Right renal pelvis (tissue), 4 donors: ENCODE data around the gene THY1. TPM values are rescaled to one million over a fixed set of nuclear protein-coding genes. Genes with fewer than 3 reads are reported as not detected.
"Not testable (repeated sequence)": the region's sequence is repeated elsewhere in the genome, so short reads cannot be mapped to it uniquely, and the experiment has no call there.

Experiments used
- DNase-seq, 4 donors: peaks; one replicate each; pipeline ENCODE4 v3.0.0-alpha.2; 2013; ENCODE audit warnings: low read depth in 4 of 4, low spot score in 3 of 4, missing footprints in 1 of 4
- polyA plus RNA-seq, 4 donors: library from polyadenylated mRNA; unstranded; fragments of 120-200 nt; gene quantifications; one replicate each; pipeline ENCODE4 v1.2.1, GENCODE V29; 2013; ENCODE audit not compliant: insufficient read length in 4 of 4

The THY1 gene
- polyA plus RNA-seq, 4 donors = 88.7 to 107 (median 90.0) TPM

DNA sequence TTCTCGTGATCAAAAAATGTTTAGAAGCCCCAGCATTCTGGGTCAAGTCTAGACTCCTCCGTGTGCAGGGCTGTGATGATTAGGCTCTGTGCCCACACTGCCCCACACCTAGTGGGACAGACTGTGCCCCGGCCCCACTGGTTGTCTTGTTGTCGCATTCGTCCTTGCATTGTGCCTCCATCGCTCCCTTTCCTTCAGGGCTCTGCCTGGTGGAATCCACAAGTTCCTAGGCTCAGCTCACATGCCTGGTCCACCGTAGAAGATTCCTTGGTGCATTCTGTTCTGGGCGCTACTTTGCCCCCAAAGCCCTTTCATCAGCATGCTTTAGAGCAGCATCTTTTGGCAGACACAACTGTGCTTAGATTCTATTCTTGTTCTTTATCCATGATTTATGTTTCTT is 23.5 kb upstream of the THY1 start:
- DNase-seq = no peak

DNA sequence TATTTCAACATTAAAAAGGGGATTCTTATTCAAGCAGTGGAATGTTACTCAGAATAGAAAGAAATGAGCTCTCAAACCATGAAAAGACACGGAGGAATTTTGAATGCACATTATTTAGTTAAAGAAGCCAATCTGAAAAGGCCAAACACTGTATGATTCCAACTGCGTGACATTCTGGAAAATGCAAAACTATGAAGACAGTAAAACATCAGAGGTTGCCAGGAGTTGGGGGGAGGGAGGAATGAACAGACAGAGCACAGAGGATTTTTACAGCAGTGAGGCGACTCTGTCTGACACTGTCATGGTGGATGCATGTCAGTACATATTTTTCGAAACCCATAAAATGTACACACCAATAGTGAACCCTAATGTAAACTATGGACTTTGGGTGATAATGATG is 22.9 kb upstream of the THY1 start:
- no peak for DNase-seq

DNA sequence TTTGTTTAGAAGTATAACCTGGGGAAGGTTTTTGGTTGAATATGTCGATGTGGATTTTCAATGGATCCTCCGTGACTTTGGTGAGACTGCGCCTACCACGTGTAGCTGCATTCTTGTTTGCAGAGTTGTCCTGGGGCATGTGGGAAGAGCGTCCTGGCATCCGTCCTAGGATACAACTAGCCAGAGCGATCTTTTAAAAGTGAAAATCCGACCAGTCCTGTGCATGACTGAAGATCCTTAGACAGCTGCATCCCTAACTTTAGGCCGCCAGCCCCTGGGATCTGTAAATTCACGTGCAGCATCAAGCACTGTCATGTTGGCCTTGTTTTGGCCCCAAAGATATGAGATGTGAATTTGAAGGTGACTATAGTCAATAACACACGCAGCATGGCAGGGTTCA is 22.4 kb upstream of the THY1 start:
- no peak for DNase-seq

DNA sequence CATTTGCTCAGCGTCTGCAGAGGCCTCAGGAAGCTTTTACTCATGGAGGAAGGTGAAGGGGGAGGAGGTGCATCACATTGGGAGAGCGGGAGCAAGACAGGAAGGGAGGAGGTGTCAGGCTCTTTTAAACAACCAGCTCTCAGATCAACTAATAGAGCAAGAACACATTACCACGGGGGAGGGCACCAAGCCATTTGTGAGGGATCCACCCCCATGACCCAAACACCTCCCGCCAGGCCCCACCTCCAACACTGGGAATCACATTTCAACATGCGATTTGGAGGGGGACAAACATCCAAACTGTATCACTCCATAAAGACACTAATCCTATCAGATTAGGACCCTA is 18.9 kb upstream of the THY1 start:
- no peak for DNase-seq

DNA sequence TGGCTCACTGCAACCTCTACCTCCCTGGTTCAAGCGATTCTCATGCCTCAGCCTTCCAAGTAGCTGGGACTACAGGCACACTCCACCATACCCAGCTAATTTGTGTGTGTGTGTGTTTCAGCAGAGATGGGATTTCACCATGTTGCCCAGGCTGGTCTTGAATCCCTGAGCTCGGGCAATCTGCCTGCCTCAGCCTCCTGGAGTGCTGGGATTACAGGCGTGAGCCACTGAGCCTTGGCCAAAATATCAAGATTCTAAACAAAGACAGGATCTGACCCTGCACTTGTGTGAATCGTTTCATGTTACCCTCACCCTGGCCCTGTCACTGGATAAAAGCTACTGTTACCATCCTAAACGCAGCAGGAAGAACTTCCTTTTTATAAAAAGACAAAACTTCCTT is 15.6 kb upstream of the THY1 start:
- DNase-seq = no peak

DNA sequence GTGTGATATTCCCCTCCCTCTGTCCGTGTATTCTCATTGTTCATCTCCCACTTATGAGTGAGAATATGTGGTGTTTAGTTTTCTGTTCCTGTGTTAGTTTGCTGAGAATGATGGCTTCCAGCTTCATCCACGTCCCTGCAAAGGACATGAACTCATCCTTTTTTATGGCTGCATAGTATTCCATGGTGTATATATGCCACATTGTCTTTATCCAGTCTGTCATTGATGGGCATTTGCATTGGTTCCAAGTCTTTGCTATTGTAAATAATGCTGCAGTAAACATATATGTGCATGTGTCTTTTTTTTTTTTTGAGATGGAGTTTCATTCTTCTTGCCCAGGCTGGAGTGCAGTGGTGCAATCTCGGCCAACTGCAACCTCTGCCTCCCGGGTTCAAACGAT is 14.5 kb upstream of the THY1 start:
- not testable (repeated sequence) for DNase-seq

DNA sequence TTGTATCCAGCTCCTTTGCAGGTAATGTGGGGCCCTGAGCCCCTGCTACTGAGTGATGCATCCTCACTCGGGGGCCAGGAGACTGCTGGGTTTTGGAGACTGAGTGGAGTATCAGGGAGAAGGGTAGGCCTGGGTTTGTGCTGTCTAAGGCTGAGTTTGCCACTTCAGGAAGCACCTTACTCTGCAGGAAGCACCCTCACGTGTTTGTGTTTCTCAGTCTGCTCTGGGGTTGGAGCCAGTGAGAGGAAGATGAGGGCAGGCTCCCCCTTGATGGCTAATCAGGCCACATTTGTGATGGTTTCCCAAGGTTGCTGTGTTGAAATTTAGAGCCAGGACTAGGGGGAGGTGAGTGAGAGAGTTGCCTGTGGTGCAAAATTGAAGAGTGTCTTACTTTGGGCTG is 13.7 kb upstream of the THY1 start:
- no peak for DNase-seq

DNA sequence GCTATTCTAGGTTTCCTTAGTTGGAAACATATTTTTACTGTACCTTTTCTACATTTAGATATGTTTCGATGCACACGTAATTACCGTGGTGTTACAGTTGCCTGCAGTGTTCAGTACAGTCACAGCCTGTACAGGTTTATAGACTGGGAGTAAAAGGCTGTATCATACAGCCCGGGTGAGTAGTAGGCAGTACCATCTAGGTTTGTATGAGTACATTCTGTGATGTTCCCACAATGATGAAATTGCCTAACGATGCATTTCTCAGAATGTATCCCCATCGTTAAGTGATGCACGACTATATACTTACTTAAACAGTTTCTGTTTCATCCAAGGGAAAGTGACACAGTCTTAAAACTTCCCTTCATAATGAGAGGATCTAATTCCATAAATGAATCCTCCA is 13.1 kb upstream of the THY1 start:
- DNase-seq = no peak

DNA sequence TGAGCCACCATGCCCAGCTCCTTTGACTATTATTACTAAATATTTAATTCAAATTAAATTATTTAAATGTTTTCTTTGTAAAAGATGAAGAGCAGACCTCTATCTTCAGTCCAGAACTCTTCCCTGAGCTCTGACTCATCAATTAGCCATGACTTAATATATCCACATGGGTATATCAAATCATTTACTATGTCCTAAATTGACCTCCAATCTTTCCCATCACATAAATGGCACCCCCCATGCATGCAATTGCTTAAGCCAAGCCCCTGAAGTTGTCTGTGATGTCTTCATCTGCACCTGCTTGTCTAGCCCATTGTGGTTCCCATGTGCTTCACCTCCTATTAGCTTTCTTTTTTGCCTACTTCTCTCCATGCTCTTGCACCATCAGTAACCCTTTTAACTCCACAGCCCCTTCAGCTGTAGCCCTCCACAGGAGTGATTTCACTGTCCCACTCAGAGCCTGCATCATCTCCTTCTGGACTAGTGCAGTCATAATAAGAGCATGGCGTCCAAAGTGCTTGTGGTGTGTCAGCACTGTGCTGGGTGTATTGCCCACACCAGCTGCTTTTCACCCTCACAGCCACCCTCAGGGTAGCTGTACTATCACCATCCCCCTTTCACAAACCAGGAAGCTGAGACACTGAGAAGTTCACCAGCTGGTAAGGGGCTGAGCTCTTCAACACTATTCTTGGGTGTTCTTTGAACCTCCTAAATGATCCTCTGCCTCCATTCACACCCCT is 11.8 kb upstream of the THY1 start:
- no peak for DNase-seq

DNA sequence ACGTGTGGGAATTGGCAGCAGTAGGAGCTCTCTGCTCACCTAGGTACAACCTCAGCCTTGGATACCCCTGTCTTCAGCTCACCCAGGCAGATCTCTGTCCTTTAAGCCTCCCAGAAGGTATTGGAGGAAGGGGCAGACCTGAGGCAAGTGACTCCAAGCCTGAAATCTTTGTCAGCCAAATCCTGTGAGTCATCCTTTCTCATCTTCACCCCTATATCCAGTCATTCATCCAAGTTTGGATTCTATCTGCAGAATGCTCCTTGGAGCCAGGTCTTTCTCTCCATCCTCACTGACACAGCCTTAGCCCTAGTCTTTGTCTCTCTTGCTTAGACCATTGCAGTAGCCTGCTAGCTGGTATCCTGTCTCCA is 10.4 kb upstream of the THY1 start:
- DNase-seq = no peak

DNA sequence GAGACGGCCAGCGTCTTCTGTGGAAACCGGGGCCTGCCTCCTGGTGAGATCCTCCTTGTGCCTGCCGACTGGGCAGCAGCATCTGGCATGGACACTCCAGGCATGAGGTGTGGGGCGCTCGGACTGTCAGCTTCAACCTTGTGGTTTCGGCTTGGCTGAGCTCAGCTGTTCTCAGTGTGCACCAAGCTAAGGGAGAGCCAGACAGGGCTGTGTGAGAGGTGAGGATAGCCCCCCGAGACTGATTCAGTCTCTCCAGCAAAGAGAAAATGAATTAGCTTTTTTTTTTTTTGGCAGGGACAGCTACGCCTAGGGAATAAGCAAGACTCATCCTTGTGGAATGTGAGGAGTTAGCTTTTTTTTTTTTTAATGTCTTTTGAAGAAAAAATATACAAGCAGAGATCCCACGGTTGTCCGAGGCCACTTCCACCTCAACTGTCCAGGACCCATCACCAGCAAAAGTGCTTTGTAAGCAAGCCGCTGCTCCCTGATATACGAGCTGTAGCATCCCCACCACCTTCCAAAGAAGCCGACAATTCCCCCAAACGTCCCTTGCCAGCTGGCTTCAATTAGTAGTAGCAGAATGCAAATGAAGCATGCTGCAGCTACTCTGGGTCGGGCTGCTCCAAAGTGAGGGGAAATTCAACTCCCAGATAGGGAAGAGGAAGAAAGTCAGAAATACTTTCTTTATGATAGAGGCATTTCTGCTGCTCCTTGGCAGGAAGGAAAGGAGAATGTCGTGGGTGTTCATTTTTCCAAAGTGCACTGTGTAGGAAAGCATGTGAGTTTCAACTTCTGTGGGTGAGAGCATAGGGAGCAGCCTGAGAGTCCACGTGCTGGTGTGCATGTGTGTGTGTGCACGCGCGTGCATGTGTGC is 9.7 kb upstream of the THY1 start:
- no peak for DNase-seq

DNA sequence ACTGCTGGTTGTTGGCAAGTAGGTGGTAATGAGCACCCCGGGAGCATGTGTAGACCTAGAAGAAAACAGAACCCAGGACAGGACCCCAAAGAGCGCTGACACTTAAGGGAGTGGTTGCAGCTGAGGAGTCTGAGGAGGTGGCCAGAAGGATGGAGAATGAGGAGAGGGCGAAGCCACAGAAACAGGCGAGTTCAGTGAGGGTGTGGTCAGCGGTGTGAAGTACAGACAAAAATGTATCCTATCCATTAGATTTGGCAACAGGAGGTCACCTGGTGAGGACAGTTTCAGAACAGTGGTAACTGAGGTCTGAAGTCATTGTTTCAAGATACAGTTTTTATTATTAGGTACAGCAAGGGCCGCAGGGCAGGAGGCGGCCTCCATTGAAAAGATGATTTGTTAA is 8.6 kb upstream of the THY1 start:
- DNase-seq = no peak

DNA sequence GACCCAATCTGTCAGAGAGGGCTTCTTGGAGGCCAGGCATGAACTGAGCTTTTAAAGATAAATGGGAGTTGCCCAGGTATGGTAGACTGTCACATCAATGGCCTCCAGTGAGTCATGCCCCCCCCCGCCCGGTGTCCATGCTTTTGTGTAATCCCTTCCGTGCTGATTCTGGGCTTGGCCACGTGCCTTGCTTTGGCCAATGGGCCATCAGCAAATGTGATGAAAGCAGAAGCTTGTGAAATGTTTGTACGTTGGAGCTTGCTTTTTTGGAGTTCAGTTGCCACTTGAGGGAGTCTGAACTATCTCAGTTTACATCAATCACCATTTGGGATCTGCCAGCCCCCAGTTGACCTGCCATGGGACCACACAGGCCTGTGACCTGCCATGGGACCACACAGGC is 4.3 kb upstream of the THY1 start:
- DNase-seq = no peak

DNA sequence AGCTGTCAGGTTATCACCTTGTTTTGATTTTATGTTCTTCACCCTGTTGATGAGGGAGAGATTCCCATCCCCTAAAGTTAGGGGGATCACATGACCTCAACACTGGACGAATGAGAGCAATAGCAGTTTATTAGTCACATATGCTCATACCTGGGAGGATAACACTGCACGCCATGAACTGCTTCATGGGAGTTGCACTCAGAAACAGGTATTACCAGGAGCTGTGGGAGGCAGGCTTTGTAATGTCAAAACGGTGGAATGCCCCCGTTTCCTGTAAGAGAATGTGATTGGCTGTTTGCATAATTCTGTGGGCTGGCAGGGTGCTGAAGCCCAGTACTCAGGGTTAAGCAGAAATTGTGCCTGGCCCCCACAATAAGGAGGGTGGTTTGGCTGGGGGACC is 3.2 kb upstream of the THY1 start:
- DNase-seq = no peak

DNA sequence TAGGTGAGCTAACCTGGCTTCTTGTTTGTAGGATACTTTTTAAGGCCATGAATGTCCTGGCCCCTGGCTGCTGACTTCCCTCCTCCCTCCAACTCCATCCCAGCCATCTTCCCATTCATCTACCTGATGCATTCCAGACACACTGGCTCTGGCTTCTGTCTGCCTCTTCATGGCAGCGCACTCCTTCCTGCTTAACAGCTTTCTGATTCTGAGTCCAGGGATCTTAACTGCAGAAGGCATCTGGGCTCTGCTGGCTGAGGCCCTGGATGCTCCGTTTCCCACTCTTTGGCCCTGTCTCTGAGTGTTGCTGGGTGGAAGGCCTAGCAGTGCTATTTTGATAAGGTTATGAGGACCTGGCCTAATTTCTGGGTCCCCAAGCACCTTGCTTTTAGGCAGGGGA is 1.8 kb upstream of the THY1 start:
- no peak for DNase-seq

DNA sequence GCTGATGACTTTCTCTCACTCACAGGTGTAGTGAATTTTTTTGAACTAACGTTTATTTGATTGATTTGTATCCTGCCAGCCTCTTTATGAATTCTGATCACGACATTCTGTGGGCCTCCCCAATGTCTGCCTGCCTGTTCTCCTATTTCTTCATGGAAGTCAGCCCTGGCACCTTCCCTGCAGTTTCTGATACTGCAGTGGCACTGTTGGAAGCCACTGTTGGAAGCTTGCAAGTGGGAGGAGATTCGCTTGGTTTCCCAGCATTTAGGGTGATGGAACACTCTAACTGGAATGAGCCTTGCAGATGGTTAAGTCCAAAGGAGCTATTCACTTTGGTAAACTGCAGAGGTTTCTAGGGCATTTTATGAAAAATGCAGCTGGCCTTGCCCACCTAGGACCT is 1.3 kb upstream of the THY1 start:
- no peak for DNase-seq

DNA sequence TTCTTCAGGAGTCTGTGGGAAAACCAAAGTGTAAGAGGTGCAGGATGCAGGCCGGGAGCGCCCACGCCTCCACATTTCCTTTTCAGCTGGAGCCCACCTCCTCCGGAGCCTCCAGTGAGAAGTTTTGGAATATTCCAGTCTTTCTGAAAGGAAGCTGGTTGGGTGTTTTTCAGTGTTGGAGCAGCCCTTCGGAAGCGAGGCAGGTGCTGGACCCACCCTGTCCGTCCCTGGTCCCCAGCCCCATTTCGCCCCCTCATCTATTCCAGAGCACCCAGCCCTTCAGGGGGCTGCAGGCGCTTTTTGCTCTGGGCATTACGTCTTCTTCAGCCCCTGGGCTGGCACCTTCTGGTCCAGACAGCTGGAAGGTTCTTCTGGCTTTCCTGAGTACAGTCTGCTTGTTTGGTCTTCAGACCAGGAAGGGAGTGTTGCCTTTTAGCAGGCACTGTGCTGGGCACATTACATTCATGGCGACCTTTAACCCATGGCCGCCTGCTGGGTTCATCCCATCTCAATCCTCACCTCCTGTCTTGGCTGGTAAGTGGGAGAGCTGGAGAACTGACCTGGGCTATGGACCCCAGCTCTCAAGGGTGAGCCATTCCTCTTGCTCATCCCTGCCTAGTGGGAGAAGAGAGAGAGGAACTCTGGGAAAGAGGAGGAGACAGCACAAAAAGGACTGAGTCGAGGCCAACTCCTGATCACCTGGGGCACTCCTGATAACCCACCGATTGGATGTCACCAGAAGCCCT is 710 bp upstream of the THY1 start:
- DNase-seq = no peak

DNA sequence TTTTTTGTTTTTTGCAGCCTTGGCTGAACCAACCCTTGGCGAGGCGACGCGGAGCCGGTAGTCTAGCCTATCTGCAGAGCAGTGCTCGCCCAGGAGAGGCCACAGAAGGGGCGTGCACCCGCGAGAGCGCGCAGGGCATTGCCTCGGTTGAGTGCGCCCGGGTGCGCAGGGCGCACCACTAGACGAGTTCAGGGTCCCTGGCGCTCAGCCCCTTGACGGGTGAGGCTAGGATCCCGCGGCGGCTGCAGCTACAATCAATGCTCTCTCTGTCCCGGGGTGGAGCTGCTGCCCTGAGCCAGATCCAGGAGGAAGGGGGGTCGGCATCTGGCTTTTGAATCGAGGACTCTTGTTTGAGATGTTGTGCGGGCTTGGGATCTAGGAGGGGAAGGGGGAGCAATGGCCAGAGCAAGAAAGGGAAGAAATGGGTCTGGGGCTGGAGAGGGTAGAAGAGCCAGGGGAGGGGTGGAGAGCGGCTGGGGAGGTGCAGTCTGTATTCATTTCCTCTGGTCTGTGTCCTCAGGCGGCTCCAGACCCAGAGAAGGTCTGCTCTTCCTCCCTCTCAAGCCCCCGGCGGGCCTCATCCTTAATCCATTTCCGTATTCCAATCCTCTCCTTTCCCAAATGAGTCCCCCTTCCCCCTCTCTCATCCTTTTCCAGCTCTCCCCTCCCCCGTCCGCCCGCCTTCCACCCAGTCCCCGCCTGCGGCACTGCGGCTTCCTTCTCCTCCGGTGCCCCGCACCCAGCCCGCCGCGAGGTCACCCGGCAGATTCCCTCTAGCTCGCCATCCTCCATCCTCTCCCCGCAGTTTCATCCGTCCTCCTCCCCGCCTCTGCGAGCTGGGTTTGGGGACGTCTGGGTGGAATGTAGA is 797 bp downstream of the THY1 start:
- DNase-seq = no peak

DNA sequence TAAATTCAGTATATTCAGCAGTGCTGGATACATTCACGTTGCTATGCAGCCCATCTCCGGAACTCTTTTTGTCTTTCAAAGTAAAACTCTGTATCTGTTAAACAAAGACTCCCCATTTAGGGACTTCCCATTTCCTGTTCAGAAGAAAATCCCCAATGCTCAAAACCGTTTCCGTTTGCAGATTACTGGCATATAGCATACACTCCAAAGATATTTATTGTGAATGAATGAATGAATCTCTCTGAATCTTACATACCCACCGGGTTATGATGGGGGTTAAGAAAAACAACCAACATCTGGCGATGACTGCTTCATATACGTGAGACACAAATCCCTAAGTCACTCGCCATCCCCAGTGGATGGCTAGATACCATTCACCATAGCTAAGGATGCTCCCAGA is 1.6 kb downstream of the THY1 start:
- no peak for DNase-seq

DNA sequence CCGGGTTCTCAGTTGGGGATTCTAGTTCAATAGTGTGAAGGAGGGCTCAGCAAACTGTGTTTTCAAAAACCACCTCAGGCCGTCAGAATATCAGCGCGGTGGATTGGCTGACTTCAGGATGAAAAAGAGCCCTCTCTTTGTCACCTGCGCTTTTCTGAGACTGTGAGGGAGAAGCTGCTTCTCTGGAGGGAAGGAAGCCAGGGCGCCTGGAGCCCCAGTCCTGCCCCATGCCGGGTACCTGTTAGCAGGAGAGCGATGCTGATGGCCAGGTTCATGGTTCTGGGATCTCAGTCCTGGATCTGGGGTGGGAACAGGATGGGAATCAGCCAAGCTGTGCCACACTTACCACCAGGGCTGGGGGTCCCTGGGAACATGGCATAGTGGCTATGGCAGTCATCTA is 2.3 kb downstream of the THY1 start:
- no peak for DNase-seq
